Mononuclear cell (primary cell): ENCODE results near the gene XKR7. TPM values are rescaled to one million over a fixed set of nuclear protein-coding genes. Genes with fewer than 3 reads are reported as not detected.

ENCODE experiments used
- H3K27me3 ChIP-seq: 2 replicates; pipeline ENCODE4 v1.6.0; 2011; ENCODE audit warnings: low read length, control low read depth; ENCODE audit not compliant: insufficient read depth
- H3K4me1 ChIP-seq: 2 replicates; pipeline ENCODE4 v1.5.1; 2011; ENCODE audit warnings: mild to moderate bottlenecking, low read length, control low read depth; ENCODE audit not compliant: insufficient read depth
- H3K4me3 ChIP-seq: 2 replicates; pipeline ENCODE4 v1.5.1; 2011; ENCODE audit warnings: mild to moderate bottlenecking, low read length, moderate library complexity
- H3K9me3 ChIP-seq: 2 replicates; pipeline ENCODE4 v1.5.1; 2011; ENCODE audit warnings: low read depth, mild to moderate bottlenecking, control low read depth, low read length
- total RNA-seq: library from RNA; depleted of rRNA; stranded (reverse); fragments of >200 nt; gene quantifications from one replicate; pipeline ENCODE4 v1.2.3, GENCODE V29; 2012

Gene XKR7
- total RNA-seq, 1 donor, result under 0.01 TPM

GRCh38 chr20:32009564-32009963, 41.6 kb downstream of the XKR7 start:
- H3K4me3 ChIP-seq, result no peak overlapping the region
- H3K9me3 ChIP-seq, result no peaks in the 10 kb centered on the region
- H3K27me3 ChIP-seq, result no peaks in the 10 kb centered on the region
- no peaks in the 10 kb centered on the region for H3K4me1 ChIP-seq

DNA sequence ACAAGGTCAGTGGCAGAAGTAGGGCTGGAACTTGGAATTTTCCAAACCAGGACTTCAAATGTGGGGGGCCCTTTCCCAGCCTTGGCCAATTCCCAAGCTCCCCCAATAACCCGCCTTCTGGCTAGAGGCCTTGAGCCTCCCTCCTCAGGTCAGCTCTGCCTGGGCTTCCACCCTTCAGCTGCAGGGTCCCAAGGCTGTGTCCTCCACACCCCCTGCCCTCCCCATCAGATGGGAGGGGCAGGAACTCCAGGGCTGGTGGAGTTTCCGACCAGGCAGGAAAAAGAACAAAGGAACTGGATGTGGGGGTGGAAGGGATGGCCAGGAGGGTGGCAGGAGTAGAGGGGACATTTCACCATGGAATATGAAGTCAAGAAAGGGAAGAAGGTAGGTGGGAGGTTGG, 42.1 kb downstream of the XKR7 start, which contains the start of gene CCM2L:
Gene CCM2L, plus strand, starts transcription at position 338 of the 400 bp plus-strand sequence. Its CDS starts 17 bp downstream, at position 355.
- no peaks in the 10 kb centered on the region for H3K9me3 ChIP-seq
- H3K4me1 ChIP-seq, result no peaks in the 10 kb centered on the region
- no peaks in the 10 kb centered on the region for H3K27me3 ChIP-seq
- no peak within 1 kb of the TSS for H3K4me3 ChIP-seq

DNA sequence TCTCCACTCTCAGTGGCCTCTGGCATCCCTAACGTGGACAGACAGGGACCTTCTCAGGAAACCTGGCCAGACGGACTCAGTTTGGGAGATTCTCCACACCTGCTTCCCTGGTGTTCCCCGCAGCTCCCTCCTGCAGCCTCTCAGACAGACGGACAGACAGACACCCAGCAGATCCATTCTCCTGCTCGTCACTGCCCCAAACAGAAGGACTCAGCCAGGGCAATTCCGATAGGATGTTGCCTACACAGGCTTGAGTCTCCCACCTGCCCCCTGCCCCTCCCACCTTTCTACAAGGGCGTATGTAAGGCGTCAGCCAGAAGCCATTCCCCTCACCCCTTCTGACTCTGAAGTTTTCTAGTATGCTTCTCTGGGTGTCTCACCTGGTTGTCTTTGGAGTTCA, 42.7 kb downstream of the XKR7 start:
- H3K9me3 ChIP-seq, result no peaks in the 10 kb centered on the region
- no peak overlapping the region for H3K4me3 ChIP-seq
- no peaks in the 10 kb centered on the region for H3K4me1 ChIP-seq
- peaks cover 3% of the 10 kb centered on the region for H3K27me3 ChIP-seq

- peaks cover 12% of the 10 kb centered on the region for H3K27me3 ChIP-seq
- H3K4me3 ChIP-seq, result no peak overlapping the region
- no peaks in the 10 kb centered on the region for H3K4me1 ChIP-seq
- H3K9me3 ChIP-seq, result no peaks in the 10 kb centered on the region
These were observed 44.3 kb downstream of the XKR7 start for GRCh38 chr20:32012159-32012688.

- H3K9me3 ChIP-seq, result no peaks in the 10 kb centered on the region
- H3K4me1 ChIP-seq, result no peaks in the 10 kb centered on the region
- peaks cover 19% of the 10 kb centered on the region for H3K27me3 ChIP-seq
- H3K4me3 ChIP-seq, result no peak overlapping the region
These were observed 45.4 kb downstream of the XKR7 start for GRCh38 chr20:32013326-32013725.

- Histone ChIP-seq H3K4me1 (peaks cover 6% of the 10 kb centered on the region), H3K27me3 (peaks cover 46% of the 10 kb centered on the region), H3K9me3 (no peaks in the 10 kb centered on the region), H3K4me3 (no peak overlapping the region)
These were observed 49.8 kb downstream of the XKR7 start for GRCh38 chr20:32017711-32018251.

GRCh38 chr20:32018269-32019155, 50.6 kb downstream of the XKR7 start:
- peaks cover 6% of the 10 kb centered on the region for H3K4me1 ChIP-seq
- H3K9me3 ChIP-seq, result no peaks in the 10 kb centered on the region
- peak overlapping the region; percentile 27 for H3K4me3 ChIP-seq
- peaks cover 50% of the 10 kb centered on the region for H3K27me3 ChIP-seq

- H3K9me3 ChIP-seq, result no peaks in the 10 kb centered on the region
- peaks cover 53% of the 10 kb centered on the region for H3K27me3 ChIP-seq
- H3K4me1 ChIP-seq, result peaks cover 6% of the 10 kb centered on the region
- no peak overlapping the region for H3K4me3 ChIP-seq
These were observed 51.2 kb downstream of the XKR7 start for GRCh38 chr20:32019156-32019510.

DNA sequence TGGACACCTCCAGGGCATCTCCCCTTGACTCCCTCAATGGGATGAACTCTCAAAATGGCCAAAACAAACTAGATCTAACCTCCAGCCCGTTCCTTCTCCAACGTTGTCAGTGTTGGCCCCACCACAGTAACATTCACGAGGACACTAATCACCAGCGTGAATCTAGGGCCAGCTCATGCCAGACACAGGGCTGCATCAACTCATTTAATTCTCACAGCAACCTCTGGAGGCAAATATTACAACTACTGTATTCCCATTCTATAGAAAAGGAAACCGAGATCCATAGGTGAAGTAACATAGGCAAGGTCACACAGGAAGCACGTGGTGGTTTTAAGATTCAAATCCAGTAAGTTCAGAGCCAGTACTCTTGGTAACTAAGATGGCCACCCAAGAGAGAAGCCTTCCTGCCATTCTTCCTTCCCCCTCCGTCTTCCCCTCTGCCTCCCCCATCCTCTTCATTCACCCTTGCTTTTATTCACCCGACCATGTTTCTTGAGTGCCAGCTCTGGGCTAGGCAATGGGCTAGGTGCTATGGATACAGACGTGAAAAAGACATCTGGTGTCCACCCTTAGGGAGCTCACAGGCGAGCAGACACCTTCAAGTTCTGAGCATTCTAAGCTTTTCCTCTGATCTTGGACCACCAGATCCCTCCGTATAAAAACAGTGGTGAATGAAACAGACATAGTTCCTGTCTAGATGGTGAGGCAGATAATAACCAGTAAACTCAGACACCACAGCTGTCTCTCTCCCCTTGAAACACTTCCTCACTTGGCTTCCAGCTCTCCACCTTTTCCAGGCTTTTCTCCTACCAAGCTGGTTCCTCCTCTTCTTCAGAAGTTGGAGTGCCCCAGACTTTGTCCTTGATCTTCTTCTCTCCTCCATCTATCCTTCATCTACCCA, 51.9 kb downstream of the XKR7 start:
- no peaks in the 10 kb centered on the region for H3K9me3 ChIP-seq
- no peak overlapping the region for H3K4me3 ChIP-seq
- peaks cover 6% of the 10 kb centered on the region for H3K4me1 ChIP-seq
- H3K27me3 ChIP-seq, result peaks cover 54% of the 10 kb centered on the region

GRCh38 chr20:32021091-32021490, 53.1 kb downstream of the XKR7 start:
- Histone ChIP-seq H3K9me3 (no peaks in the 10 kb centered on the region), H3K27me3 (peaks cover 50% of the 10 kb centered on the region), H3K4me1 (peaks cover 6% of the 10 kb centered on the region), H3K4me3 (no peak overlapping the region)

GRCh38 chr20:32024683-32025295, 56.8 kb downstream of the XKR7 start:
- Histone ChIP-seq H3K4me1 (peaks cover 2% of the 10 kb centered on the region), H3K27me3 (peaks cover 34% of the 10 kb centered on the region), H3K9me3 (no peaks in the 10 kb centered on the region), H3K4me3 (no peak overlapping the region)

DNA sequence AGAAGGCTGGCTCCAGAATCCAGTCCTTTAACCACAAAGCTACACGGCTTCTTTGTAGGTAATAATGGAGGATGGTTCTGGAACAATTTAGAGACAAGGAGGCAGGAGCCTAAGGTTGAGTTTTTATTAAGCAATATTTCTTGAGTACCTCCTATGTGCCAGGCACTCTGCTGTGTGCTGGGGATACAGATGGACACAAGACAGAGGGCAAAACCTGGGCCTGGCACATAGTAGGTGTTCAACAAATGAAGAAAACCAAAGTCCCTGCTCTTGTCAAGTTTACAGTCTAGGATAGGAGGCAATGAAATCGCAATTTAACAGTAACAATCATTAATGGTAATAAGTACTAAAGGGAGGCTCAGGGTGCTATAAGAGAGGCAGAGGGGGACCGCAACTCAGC, 59.7 kb downstream of the XKR7 start:
- H3K4me1 ChIP-seq, result peaks cover 17% of the 10 kb centered on the region
- H3K4me3 ChIP-seq, result no peak overlapping the region
- no peaks in the 10 kb centered on the region for H3K9me3 ChIP-seq
- H3K27me3 ChIP-seq, result peaks cover 10% of the 10 kb centered on the region

- Histone ChIP-seq H3K9me3 (no peaks in the 10 kb centered on the region), H3K4me1 (peaks cover 28% of the 10 kb centered on the region), H3K27me3 (peaks cover 6% of the 10 kb centered on the region), H3K4me3 (no peak overlapping the region)
These were observed 60.9 kb downstream of the XKR7 start for GRCh38 chr20:32028647-32029372.

- peaks cover 36% of the 10 kb centered on the region for H3K4me1 ChIP-seq
- peaks cover 3% of the 10 kb centered on the region for H3K27me3 ChIP-seq
- no peaks in the 10 kb centered on the region for H3K9me3 ChIP-seq
- no peak overlapping the region for H3K4me3 ChIP-seq
These were observed 61.6 kb downstream of the XKR7 start for GRCh38 chr20:32029561-32029960.
